MM.1S (cell line): ENCODE results near the gene TAP2.
A peak's percentile ranks its signal among the peaks of the same experiment; 100 is the strongest.

Experiments
- DNase-seq: peaks from one replicate; pipeline ENCODE4 v3.0.0-alpha.2; 2015
- H2AFZ ChIP-seq: fragments of 300-600 bp; sonication (generic); 2 replicates; pipeline ENCODE4 v1.6.0; 2016; ENCODE audit warnings: antibody characterized with exemption, low read length
- H3F3A ChIP-seq: fragments of 300-600 bp; sonication (generic); 2 replicates; pipeline ENCODE4 v1.6.1; 2016; ENCODE audit warnings: mild to moderate bottlenecking, antibody characterized with exemption, low read length, moderate library complexity, mixed read lengths; ENCODE audit not compliant: insufficient read depth
- H3K27ac ChIP-seq: fragments of 300-600 bp; sonication (generic); 2 replicates; pipeline ENCODE4 v1.5.1; 2016; ENCODE audit warnings: mild to moderate bottlenecking, low read length
- H3K27me3 ChIP-seq: fragments of 300-600 bp; sonication (generic); replicated peaks from 2 replicates; pipeline ENCODE4 v1.6.0; 2016; ENCODE audit warnings: low read length; ENCODE audit not compliant: insufficient read depth
- H3K36me3 ChIP-seq: fragments of 300-600 bp; sonication (generic); replicated peaks from 2 replicates; pipeline ENCODE4 v1.6.1; 2016; ENCODE audit warnings: mild to moderate bottlenecking, low read length, mixed read lengths; ENCODE audit not compliant: insufficient read depth
- H3K4me1 ChIP-seq: fragments of 300-600 bp; sonication (generic); 2 replicates; pipeline ENCODE4 v1.6.1; 2016; ENCODE audit warnings: low read length, mixed read lengths
- H3K4me2 ChIP-seq: fragments of 300-600 bp; sonication (generic); 2 replicates; pipeline ENCODE4 v1.6.0; 2016; ENCODE audit warnings: low read depth, low read length
- H3K4me3 ChIP-seq: fragments of 300-600 bp; sonication (generic); 2 replicates; pipeline ENCODE4 v1.5.1; 2016; ENCODE audit warnings: low read length, mixed read lengths
- H3K79me2 ChIP-seq: fragments of 300-600 bp; sonication (generic); 2 replicates; pipeline ENCODE4 v1.6.1; 2016; ENCODE audit warnings: mixed run types, low read length, mixed read lengths
- H3K9ac ChIP-seq: fragments of 300-600 bp; sonication (generic); 2 replicates; pipeline ENCODE4 v1.6.1; 2016; ENCODE audit warnings: low read length, mixed read lengths
- H3K9me2 ChIP-seq: fragments of 300-600 bp; sonication (generic); replicated peaks from 2 replicates; pipeline ENCODE4 v1.6.1; 2016; ENCODE audit warnings: mild to moderate bottlenecking, low read length, mixed read lengths; ENCODE audit not compliant: insufficient read depth
- H3K9me3 ChIP-seq: fragments of 300-600 bp; sonication (generic); replicated peaks from 2 replicates; pipeline ENCODE4 v1.6.1; 2016; ENCODE audit warnings: mild to moderate bottlenecking, low read length, mixed read lengths; ENCODE audit not compliant: insufficient read depth
- H4K20me1 ChIP-seq: fragments of 300-600 bp; sonication (generic); 2 replicates; pipeline ENCODE4 v1.6.1; 2016; ENCODE audit warnings: mild to moderate bottlenecking, low read length, moderate library complexity, mixed read lengths; ENCODE audit not compliant: insufficient read depth
- EZH2 ChIP-seq: fragments of 300-600 bp; sonication (generic); optimal IDR thresholded peaks from 2 replicates; pipeline ENCODE3; 2017; ENCODE audit warnings: low read depth, mild to moderate bottlenecking, antibody characterized with exemption, low read length, mixed read lengths
- EZH2phosphoT487 ChIP-seq: fragments of 300-600 bp; sonication (generic); IDR thresholded peaks from 2 replicates; pipeline ENCODE4 v1.6.1; 2018; ENCODE audit warnings: antibody characterized with exemption, low read length
- TF ChIP-seq, protein P1 (sequence below): fragments of 300-600 bp; sonication (generic); IDR thresholded peaks from 2 replicates; pipeline ENCODE4 v1.5.1; 2016; ENCODE audit warnings: antibody characterized with exemption, low read length, mixed read lengths

The TAP2 gene

DNA sequence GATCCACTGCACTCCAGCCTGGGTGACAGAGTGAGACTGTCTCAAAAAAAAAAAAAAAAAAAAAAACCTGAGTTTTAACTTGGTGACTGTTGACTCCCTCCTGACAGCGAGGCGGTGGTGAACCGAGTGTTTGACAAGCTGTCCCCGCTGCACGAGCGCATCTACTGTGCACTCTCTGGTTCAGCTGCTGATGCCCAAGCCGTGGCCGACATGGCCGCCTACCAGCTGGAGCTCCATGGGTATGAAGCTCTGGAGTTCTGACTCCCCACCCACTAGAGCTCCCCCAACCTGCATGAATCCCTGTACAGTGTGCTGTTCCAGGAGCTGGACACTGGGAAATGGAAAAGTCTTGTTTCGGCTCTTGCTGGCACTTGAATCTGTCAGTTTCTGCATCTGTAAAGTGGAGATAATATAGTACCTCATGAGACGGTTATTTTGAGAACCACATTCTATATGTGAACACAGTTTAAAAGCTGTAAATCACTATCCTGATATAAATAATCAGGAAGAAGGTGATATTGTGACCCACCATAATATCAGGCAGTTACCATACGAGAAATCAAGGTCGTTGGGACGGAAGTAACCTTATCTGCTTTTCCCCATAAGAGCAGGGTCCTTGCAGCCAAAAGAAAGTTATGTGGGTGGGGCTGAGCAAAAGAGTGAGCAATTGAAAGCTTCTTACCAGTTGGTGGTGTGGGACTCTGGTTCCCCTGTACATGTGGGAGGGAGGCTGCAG lies 18.8 kb upstream of the TAP2 start:
- Histone ChIP-seq H3K4me3 (no peak overlapping the region), H3K27ac (no peak overlapping the region), H2AFZ (no peak overlapping the region), H3K4me2 (no peak overlapping the region), H3K27me3 (no peaks in the 10 kb centered on the region), H3K79me2 (peaks cover 32% of the 10 kb centered on the region), H3K4me1 (peaks cover 17% of the 10 kb centered on the region; the same call in 1 of the 2 replicates), H4K20me1 (no peaks in the 10 kb centered on the region), H3K9me2 (no peaks in the 10 kb centered on the region), H3F3A (peaks cover 8% of the 10 kb centered on the region; the same call in 1 of the 2 replicates), H3K9ac (no peak overlapping the region), H3K36me3 (no peaks in the 10 kb centered on the region), H3K9me3 (no peaks in the 10 kb centered on the region)
- TF ChIP-seq EZH2phosphoT487 (no peak), EZH2 (no peak)
- TF ChIP-seq, protein P1, sequence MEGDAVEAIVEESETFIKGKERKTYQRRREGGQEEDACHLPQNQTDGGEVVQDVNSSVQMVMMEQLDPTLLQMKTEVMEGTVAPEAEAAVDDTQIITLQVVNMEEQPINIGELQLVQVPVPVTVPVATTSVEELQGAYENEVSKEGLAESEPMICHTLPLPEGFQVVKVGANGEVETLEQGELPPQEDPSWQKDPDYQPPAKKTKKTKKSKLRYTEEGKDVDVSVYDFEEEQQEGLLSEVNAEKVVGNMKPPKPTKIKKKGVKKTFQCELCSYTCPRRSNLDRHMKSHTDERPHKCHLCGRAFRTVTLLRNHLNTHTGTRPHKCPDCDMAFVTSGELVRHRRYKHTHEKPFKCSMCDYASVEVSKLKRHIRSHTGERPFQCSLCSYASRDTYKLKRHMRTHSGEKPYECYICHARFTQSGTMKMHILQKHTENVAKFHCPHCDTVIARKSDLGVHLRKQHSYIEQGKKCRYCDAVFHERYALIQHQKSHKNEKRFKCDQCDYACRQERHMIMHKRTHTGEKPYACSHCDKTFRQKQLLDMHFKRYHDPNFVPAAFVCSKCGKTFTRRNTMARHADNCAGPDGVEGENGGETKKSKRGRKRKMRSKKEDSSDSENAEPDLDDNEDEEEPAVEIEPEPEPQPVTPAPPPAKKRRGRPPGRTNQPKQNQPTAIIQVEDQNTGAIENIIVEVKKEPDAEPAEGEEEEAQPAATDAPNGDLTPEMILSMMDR: no peak
- no peak for DNase-seq

DNA sequence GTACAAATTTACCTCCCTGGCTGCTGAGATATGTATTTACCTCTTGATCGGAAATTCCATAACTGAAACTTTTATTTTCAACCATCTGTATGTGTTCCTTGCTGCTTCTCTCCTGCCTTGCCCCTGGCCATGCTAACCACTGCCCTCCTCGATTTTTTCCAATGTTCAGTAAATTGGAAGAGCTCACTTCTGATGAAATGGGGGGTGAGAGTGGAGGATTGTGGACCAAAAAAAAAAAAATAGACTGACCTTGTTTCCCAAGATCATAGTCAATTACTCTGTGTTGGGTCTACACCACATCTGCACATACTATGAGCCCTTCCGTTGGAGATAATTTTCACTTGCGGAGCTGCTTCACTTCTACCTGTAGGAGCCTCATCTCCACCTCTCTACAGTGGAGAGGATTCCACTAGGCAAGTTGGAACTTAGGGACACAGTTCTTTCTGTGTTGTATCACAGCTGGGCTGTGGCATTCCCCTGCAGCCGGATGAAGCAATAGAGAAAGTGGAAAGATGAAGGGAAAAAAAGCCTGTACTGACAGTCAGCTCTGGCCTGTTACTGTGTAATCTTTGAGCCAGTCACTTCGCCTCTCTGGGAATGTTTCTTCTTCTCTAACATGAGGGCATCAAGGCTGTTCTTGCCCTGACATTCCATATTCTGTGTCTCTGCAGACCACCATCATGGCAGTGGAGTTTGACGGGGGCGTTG lies 17.1 kb upstream of the TAP2 start:
- H3K9ac ChIP-seq: peak overlapping the region; percentile 86; the same call in 1 of the 2 replicates
- H2AFZ ChIP-seq: no peak overlapping the region
- H3F3A ChIP-seq: peaks cover 8% of the 10 kb centered on the region; the same call in 1 of the 2 replicates
- peak overlapping the region; percentile 90; the same call in 1 of the 2 replicates for H3K4me3 ChIP-seq
- H3K4me2 ChIP-seq: peak overlapping the region; percentile 85
- H3K27ac ChIP-seq: no peak overlapping the region
- no peak for DNase-seq
- H3K9me3 ChIP-seq: no peaks in the 10 kb centered on the region
- TF ChIP-seq, protein P1: no peak
- TF ChIP-seq EZH2 (no peak), EZH2phosphoT487 (no peak)
- H3K4me1 ChIP-seq: peaks cover 20% of the 10 kb centered on the region; the same call in 1 of the 2 replicates
- no peaks in the 10 kb centered on the region for H4K20me1 ChIP-seq
- peaks cover 7% of the 10 kb centered on the region; the same call in 1 of the 2 replicates for H3K36me3 ChIP-seq
- no peaks in the 10 kb centered on the region for H3K9me2 ChIP-seq
- H3K27me3 ChIP-seq: no peaks in the 10 kb centered on the region
- peaks cover 47% of the 10 kb centered on the region for H3K79me2 ChIP-seq

- Histone ChIP-seq H3K4me2 (peak overlapping the region; percentile 85), H3F3A (peaks cover 8% of the 10 kb centered on the region; the same call in 1 of the 2 replicates), H3K4me3 (peak overlapping the region; percentile 90), H2AFZ (peak overlapping the region; percentile 71), H3K27ac (peak overlapping the region; percentile 95; the same call in 1 of the 2 replicates), H3K79me2 (peaks cover 49% of the 10 kb centered on the region), H3K36me3 (peaks cover 10% of the 10 kb centered on the region; the same call in 1 of the 2 replicates), H3K9me3 (no peaks in the 10 kb centered on the region), H3K4me1 (peaks cover 17% of the 10 kb centered on the region; the same call in 1 of the 2 replicates), H3K9ac (peak overlapping the region; percentile 86), H3K27me3 (no peaks in the 10 kb centered on the region), H3K9me2 (no peaks in the 10 kb centered on the region), H4K20me1 (no peaks in the 10 kb centered on the region)
- TF ChIP-seq EZH2 (no peak), EZH2phosphoT487 (no peak)
- TF ChIP-seq, protein P1: no peak
- peak; percentile 60 for DNase-seq
These were observed 16.0 kb upstream of the TAP2 start for GRCh38 chr6:32854376-32855178.
